ENCODE results near the gene TLE4. TPM values are rescaled to one million over a fixed set of nuclear protein-coding genes. Genes with fewer than 3 reads are reported as not detected.
A peak's percentile ranks its signal among the peaks of the same experiment; 100 is the strongest.

TLE4 gene
- total RNA-seq, 2 donors from 2014 or later, result 9.7 to 130 TPM

GRCh38 chr9:79574136-79574535 is 2.4 kb downstream of the TLE4 start:
- Histone ChIP-seq H3K4me1 (replicated peaks) (no peaks in the 10 kb centered on the region), H3K36me3 (no peaks in the 10 kb centered on the region), H3K27me3 (replicated peaks; ENCODE audit: insufficient read depth) (no peaks in the 10 kb centered on the region), H3K4me3 (peak overlapping the region; percentile 75 to 82), H3K27ac (no peak overlapping the region), H3K9me3 (no peaks in the 10 kb centered on the region)
- DNase-seq (ENCODE audit: low spot score), result no peak
- 67% methylated on average over 5 of the region's 5 CpGs for WGBS
- TF ChIP-seq POLR2A (IDR thresholded peaks at IDR 0.05), result no peak
- no peak for TF ChIP-seq CTCF (IDR thresholded peaks at IDR 0.05)
- TF ChIP-seq POLR2AphosphoS5 (IDR thresholded peaks at IDR 0.05), result no peak
- intact Hi-C loops (cut with DNase I), result loop anchor here (5.0 to 10.0 kb wide), 2 partner anchors 491 to 583 kb away; no protein-coding TSS in a partner anchor

- H3K36me3 ChIP-seq, result no peaks in the 10 kb centered on the region
- DNase-seq (ENCODE audit: low spot score), result no peak
- WGBS, result 94% methylated on average over 3 of the region's 3 CpGs
- H3K9me3 ChIP-seq, result no peaks in the 10 kb centered on the region
- no peak overlapping the region for H3K27ac ChIP-seq
- no peak for TF ChIP-seq CTCF (IDR thresholded peaks at IDR 0.05)
- TF ChIP-seq POLR2AphosphoS5 (IDR thresholded peaks at IDR 0.05), result no peak
- no peak for TF ChIP-seq POLR2A (IDR thresholded peaks at IDR 0.05)
- no peaks in the 10 kb centered on the region for H3K27me3 ChIP-seq (replicated peaks; ENCODE audit: insufficient read depth)
- intact Hi-C loops (cut with DNase I), result loop anchor here (5.0 to 10.0 kb wide), 2 partner anchors 490 to 583 kb away; no protein-coding TSS in a partner anchor
- H3K4me3 ChIP-seq, result no peak overlapping the region
- no peaks in the 10 kb centered on the region for H3K4me1 ChIP-seq (replicated peaks)
Measured at GRCh38 chr9:79574781-79575180, 3.0 kb downstream of the TLE4 start.

GRCh38 chr9:79575547-79575946 is 3.8 kb downstream of the TLE4 start:
- whole genome bisulfite sequencing, result 79% methylated on average over 3 of the region's 3 CpGs
- no peaks in the 10 kb centered on the region for H3K9me3 ChIP-seq
- no peak for TF ChIP-seq CTCF (IDR thresholded peaks at IDR 0.05)
- TF ChIP-seq POLR2AphosphoS5 (IDR thresholded peaks at IDR 0.05), result no peak
- H3K27me3 ChIP-seq (replicated peaks; ENCODE audit: insufficient read depth), result no peaks in the 10 kb centered on the region
- no peak for DNase-seq (ENCODE audit: low spot score)
- H3K27ac ChIP-seq, result no peak overlapping the region
- no peaks in the 10 kb centered on the region for H3K4me1 ChIP-seq (replicated peaks)
- intact Hi-C loops (cut with DNase I), result loop anchor here (10.0 kb wide), 1 partner anchor 489 kb away; no protein-coding TSS in a partner anchor
- no peaks in the 10 kb centered on the region for H3K36me3 ChIP-seq
- H3K4me3 ChIP-seq, result no peak overlapping the region

GRCh38 chr9:79577969-79578723 is 6.4 kb downstream of the TLE4 start:
- Histone ChIP-seq H3K36me3 (no peaks in the 10 kb centered on the region), H3K27ac (no peak overlapping the region), H3K4me3 (no peak overlapping the region), H3K4me1 (replicated peaks) (no peaks in the 10 kb centered on the region), H3K27me3 (replicated peaks; ENCODE audit: insufficient read depth) (no peaks in the 10 kb centered on the region), H3K9me3 (no peaks in the 10 kb centered on the region)
- intact Hi-C loops (cut with DNase I), result loop anchor here (10.0 kb wide), 1 partner anchor 487 kb away; no protein-coding TSS in a partner anchor
- TF ChIP-seq POLR2AphosphoS5 (IDR thresholded peaks at IDR 0.05) (no peak), CTCF (IDR thresholded peaks at IDR 0.05) (no peak), POLR2A (IDR thresholded peaks at IDR 0.05) (no peak)
- 69% methylated on average over 8 of the region's 8 CpGs for WGBS
- no peak for DNase-seq (ENCODE audit: low spot score)

- Histone ChIP-seq H3K9me3 (no peaks in the 10 kb centered on the region), H3K27ac (no peak overlapping the region), H3K4me3 (no peak overlapping the region), H3K27me3 (replicated peaks; ENCODE audit: insufficient read depth) (no peaks in the 10 kb centered on the region), H3K4me1 (replicated peaks) (no peaks in the 10 kb centered on the region), H3K36me3 (no peaks in the 10 kb centered on the region)
- intact Hi-C loops (cut with DNase I), result loop anchor here (10.0 kb wide), 1 partner anchor 486 kb away; no protein-coding TSS in a partner anchor
- TF ChIP-seq POLR2AphosphoS5 (IDR thresholded peaks at IDR 0.05) (no peak), POLR2A (IDR thresholded peaks at IDR 0.05) (no peak), CTCF (IDR thresholded peaks at IDR 0.05) (no peak)
- DNase-seq (ENCODE audit: low spot score), result no peak
- WGBS, result 93% methylated on average over 1 of the region's 1 CpG
Measured at GRCh38 chr9:79578891-79579290, 7.1 kb downstream of the TLE4 start.

All from prostate gland (tissue), 2 donors.